Stimulated activated CD4-positive, alpha-beta T cell treated with anti-CD3 and anti-CD28 coated beads, Interleukin-4, amount 100 ng/mL, for 1 hour (primary cell): ENCODE measurements around the gene SUB1.
"Not testable (repeated sequence)": the region's sequence is repeated elsewhere in the genome, so short reads cannot be mapped to it uniquely, and the experiment has no call there.

Experiments
- DNase-seq: peaks from one replicate; pipeline ENCODE4 v3.0.0-alpha.2; 2020

SUB1 gene

DNA sequence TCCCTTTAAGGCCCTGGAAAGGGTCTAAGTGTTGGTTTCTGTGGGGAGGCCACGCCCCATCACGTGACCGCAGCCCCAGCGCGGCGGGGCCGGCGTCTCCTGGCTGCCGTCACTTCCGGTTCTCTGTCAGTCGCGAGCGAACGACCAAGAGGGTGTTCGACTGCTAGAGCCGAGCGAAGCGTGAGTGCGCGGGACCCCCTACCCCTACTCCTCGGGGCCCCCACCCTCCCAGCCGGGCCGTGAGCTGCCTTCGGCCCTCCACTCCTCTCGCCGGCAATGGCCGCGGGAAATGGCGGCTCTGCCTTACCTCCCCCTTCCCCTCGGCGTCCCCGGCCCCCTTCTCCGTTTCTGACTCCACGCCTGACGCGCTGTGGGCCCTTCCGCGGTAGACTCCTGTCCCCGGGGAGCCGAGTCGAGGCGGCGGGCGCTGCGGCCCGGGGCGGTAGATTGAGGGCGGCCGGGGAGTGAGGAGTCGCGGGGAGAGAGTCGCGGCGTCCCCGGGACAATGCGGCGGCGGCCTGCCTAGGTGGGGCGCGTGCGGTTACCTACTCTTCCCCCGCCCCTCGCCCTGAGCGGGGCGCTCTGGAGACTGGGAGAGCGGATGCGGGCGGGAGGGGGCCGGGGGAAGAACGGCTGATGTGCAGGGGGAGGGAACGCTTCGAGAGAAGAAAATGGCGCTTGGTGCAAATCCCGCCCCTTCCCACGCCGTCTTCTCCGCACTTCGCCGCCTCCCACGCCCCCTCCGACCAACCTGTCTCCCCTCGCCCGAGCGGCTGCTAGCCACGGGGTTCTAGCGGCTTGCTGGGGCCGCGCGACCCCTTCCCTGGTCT is at the start of gene SUB1:
Gene SUB1 (plus strand): TSS at position 112 of the 830 bp plus-strand sequence. CDS start 2,956 bp downstream, outside the sequence.
- peak; percentile 95 for DNase-seq

DNA sequence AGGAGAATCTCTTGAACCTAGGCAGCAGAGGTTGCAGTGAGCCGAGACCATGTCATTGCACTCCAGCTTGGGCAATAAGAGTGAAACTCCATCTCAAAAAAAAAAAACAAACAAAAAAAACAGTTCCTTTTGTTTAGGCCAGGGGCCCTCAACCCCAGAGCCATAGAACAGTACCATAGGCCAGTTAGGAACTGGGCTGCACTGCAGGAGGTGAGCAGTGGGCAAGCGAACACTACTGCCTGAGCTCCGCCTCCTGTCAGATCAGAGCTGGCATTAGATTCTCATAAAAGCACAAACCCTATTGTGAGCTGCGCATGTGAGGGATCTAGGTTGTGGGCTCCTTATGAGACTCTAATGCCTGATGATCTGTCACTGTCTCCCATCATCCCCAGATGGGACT is 49.1 kb upstream of the SUB1 start:
- no peak for DNase-seq

DNA sequence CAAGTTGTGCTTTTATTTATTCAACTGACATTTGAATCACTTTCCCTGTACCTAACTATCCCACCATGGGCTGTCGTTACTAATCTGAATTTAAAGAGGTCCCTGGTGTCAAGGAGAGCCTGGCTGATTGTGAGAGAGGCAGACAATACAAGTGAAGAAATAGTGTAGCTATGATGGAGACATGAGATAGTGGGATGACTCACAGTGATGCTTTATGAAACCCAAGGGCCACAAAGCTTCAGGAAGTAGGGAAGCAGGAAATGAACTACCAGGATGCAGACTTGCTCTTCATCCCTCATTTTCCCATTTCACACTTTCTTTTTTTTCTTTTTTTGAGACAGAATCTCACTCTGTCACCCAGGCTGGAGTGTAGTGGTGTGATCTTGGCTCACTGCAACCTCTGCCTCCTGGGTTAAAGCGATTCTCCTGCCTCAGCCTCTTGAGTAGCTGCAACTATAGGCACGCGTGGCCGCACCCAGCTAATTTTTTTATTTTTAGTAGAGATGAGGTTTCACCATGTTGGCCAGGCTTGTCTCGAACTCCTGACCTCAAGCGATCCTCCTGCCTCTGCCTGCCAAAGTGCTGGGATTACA is 47.8 kb upstream of the SUB1 start:
- DNase-seq, result not testable (repeated sequence)

DNA sequence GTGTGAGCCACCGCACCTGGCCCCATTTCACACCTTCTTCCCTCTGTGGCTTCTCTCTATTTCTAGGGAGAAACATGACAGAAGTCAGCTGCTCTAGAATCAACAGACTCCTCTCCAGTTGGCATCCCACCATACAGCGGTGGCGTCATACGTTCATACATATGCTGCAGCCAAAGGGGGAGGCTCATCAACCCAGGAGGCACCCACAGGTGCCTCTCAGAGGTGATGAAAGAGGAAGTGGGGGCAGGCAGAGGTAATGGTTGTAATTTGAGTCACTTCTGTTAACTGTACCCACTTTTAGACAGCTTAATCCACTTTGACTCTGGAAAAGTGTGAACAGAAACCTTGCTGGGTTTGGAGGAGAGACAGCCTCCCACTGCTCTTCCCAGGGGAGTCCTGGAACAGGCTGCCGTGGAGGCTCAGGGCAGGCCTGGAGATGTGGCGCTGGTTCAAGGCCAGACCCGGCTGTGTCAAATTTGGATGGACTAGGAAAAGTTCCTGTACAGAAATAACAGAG is 47.3 kb upstream of the SUB1 start:
- DNase-seq, result peak; percentile 48

DNA sequence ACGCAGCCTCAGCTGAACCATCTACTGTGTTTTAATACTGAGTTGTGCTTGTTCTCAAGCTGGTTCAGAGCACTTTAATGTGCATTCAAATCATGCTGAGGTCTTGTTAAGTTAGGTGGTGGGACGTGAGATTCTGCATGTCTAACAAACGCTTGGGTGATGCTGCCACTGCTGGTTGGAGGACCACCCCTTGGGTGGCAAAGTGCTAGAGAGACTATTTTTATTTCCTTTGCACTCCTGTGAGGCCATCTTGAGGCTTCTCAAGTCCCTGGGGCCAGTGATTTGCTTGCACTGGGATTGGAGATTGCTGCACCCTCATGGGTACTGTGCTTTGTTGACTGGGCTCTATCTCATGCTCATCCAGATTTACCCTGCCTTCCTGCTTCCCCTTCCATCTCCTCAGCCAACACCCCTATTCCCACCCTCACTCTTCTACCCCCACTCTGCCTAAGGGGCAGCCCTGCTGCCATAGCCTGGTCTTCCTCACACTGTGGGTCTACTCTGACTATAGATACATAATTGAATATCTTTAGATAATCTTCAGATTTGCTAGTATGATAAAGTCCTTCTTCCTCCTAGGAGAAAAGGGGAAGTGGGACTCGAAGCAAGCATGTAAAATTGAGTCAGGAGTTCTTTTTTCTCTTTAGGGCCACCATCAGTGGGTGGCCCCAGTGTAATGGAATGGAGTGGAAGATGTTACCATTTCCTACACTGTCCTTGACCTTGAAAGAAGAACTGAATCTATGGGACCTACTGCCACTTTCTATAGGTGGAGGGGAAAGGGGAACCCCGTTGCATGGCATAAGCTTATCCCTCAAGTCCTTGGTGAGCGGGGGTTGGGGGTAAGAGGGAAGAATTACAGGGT is 45.1 kb upstream of the SUB1 start:
- DNase-seq, result no peak

DNA sequence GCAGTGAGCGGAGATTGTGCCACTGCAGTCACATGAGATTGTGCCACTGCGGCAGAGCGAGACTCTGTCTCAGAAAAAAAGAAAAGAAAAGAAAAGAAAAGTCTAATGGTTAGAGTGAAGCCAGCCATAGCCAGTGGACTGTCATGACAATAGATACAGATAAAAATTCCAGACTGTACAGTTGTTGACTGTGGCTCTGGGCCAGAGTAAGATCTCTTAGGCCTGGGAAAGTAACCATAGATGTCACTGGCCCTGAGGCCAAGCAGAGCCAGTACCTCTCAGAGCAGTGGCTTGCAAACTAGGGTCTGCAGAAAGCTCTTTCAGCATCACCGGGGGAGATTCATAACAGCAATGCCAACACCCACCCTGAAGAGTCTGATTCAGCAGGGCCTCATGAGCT is 44.1 kb upstream of the SUB1 start:
- no peak for DNase-seq

DNA sequence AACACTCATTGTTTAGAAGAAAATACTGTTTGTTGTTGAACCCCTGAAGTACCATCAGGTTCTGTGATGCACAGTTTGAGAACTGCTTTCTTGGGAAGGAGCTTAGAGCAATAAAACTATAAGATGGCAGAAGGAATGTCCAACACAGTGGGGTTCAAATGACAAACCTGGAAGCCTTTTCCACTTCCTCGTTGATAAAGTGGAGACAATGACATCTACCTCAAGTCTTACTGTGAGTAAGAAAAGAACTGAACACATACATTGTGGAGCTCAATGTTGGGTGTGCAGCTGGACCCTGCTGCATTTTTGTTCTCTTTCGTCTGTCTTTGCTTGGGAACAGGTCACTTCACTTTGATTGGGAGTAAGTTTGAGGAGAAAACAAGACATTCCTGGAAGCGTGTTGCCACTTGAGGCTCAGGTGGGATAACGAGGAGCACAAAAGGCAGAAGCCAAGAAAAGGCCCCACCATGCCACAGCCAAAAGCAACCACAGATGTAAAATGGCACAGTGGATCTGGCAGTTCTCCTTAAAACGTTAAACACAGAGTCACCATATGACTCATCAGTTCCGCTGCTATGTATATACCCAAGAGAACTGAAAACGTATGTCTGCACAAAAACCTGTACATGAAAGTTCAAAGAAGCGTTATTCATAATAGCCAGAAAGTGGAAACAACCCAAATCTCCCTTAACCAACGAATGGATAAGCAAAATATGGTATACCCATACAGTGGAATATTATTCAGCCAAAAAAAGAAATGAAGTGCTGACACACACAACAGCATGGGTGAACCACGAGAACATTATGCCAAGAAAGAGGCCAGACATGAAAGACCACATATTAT is 42.9 kb upstream of the SUB1 start:
- peak; percentile 7 for DNase-seq

DNA sequence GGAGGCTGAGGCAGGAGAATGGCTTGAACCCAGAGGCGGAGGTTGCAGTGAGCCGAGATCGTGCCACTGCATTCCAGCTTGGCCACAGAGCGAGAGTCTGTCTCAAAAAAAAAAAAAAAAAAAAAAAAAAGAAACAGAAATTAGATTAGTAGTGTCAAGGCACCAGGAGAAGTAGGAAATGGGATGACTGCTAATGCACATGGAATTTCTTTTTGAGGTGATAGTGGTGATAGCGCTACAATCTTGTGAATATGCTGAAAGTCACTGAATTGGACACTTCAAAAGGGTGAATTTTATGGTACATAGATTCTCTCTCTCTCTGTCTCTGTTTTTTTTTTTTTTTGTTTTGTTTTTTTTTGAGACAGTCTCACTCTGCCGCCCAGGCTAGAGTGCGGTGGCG is 42.1 kb upstream of the SUB1 start:
- no peak for DNase-seq

DNA sequence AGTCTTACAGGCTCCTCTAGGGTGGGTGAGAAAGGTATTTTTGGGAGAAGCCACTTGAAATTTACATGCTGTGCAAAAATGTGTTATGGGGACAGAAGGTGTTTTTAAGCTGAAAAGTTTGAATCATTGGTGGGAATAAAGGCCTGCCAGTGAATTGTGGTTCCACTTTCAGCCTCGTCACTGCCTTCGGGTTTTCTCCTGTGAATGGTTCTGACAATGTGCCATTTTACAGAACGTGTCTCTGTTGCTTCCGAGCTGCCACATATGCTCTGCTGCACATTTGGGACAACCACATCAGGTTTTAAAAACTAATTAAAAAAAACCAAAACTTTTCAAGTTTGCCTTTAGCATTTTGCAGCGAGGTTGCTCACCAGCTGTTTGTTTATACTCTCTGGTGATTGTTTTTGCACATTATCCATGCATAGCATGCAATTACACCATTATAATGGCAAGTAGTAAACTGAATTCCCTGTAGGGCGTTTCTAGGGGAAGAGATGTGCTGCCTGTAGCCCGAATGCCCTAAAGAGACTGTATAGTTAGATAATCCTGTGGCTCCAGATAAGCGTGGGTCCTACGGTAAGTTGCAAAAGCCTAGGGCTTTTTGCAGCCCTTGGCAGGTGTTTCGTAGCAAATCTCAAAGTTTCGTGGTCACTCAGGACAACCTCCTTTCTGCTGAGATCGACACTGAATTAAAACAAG is 40.1 kb upstream of the SUB1 start:
- no peak for DNase-seq

DNA sequence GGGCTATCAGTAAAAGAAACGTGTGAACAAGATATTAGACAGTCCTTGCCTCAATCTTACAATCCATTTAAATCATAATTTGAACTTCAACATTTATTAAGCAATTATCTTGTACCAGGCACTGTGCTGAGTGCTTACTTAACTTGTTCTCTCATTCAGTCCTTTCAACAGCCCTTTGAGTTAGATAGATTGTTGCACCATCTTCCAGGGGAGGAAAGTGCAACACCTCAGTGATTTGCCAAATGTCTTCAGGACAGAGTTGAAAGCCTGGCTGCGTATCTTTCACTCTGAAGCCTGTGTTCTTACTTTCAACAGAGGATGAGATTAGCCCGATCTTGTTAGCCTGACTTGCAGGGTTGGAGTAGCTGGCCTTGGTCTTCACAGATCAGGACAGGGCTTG is 34.2 kb upstream of the SUB1 start:
- DNase-seq, result no peak

DNA sequence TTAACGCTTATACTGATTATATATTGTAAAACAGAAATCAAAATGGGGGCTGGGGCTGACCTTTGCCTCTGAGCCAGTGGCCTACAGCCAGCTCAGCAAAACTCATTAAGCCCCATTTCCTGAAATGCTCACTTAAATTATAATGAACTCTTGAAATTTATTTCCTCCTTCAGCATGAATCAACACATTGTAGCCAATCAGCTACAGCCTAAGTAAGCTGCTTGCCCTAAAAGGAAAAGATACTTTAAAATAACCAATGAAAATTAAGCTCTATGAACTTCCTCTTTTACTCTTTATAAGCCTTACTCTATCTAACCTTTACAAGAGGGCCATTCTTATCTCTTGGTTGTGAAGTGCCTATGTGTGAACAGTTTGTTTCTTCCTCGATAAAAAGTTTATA is 33.5 kb upstream of the SUB1 start:
- DNase-seq, result no peak

DNA sequence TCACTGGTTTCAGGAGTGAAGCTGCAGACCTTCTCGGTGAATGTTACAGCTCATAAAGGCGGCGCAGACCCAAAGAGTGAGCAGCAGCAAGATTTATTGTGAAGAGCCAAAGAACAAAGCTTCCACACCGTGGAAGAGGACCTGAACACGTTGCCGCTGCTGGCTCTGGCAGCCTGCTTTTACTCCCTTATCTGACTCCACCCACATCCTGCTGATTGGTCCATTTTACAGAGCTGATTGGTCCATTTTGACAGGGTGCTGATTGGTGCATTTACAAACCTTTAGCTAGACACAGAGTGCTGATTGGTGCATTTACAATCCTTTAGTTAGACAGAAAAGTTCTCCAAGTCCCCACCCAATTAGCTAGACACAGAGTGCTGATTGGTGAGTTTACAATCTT is 32.9 kb upstream of the SUB1 start:
- DNase-seq, result not testable (repeated sequence)

DNA sequence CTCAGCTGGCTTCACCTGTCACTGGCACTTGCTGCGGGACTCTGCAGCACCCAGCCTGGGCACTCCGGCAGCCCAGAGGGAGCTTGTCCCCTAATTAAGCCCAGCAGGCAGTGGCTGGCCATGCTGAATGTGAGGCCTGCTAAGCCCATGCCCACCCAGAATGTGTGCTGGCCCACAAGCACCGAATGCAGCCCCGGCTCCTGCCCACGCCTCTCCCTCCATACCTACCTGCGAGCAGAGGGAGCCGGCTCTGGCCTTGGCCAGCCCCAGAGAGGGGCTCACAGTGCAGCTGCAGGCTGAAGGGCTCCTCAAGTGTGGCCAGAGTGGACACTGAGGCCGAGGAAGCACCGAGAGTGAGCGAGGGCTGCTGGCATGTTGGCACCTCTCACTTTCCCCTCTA is 32.4 kb upstream of the SUB1 start:
- DNase-seq, result no peak

DNA sequence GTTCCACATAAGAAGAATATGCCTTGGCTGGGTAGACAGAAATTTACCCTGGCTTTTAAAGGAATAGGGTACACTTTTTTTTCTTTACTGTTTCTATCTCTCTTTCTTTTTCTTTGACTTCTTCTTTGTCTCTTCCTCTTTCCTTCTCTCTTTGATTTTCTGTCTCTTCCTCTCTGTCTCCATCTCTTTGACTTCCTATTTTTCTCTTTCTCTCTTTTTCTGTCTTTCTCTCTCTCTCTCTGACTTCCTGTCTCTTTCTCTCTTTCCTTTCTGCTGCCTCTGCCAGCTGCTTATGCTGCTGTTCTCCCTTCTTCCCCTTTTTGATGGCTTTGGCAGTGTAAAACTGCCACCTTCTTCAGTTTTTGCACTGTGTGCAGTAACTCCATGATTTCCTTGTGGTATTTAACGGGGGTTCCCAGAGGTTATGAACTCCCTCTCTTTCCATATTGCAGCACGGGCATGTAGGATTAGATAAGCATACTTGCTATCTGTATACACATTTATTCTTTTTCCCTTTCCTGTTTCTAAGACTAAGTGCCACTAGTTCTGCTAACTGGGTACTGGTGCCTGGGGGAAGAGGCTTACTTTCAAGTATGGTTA is 31.1 kb upstream of the SUB1 start:
- not testable (repeated sequence) for DNase-seq

DNA sequence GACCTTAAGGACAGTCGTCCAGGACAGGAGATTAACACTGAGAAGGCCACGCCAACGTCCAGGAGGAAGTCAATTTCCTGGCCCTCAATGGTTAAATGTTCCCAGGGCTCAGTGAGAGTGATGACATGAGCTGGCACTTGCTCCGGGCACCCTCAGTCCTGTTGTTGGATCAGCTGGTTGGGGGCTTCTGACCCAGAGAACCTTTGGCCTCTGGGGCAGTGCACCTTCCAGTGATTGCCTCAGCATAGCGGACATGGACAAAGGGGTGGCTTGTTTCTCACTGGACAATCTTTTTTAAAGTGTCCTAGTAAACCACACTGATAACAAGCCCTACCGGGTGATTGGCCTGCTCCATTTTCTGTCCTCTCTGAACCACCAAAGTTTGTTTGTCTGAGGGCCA is 28.8 kb upstream of the SUB1 start:
- not testable (repeated sequence) for DNase-seq

DNA sequence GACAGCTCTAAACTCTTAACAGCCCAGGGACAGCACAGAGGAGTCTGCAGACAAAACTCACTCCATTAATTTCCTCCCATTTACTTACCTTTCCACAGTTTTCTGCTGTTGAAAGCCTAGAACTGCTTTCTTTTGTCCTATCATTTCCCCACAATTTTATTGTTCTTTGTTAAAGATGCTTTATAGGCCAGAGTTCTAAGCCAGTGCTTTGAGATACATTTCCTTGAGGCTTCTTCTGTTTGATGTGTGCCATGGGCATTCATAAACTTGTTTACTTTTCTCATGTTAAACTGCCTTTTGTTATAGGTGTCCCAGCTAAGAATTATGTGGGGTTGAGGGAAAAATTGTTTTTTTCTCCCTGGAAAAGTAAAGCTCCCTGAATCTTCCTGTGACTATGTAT is 25.9 kb upstream of the SUB1 start:
- no peak for DNase-seq

DNA sequence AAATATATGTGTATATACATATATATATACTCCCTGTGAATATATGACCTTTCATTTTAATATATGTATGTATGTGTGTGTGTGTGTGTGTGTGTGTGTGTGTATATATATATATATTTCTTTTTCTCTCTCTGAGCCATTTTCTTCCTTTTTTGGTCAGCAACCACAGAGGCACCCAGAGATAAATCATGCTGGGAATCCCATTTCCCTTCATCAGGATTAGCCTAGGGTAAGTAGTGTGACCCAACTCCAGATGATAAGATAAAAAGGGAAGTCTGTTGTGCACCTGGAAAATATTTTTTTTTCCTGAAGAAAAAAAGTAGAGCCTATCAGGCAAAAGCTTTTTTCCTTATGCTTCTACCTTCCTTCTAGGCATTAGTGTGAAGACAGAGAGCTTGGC is 25.4 kb upstream of the SUB1 start:
- DNase-seq, result no peak

DNA sequence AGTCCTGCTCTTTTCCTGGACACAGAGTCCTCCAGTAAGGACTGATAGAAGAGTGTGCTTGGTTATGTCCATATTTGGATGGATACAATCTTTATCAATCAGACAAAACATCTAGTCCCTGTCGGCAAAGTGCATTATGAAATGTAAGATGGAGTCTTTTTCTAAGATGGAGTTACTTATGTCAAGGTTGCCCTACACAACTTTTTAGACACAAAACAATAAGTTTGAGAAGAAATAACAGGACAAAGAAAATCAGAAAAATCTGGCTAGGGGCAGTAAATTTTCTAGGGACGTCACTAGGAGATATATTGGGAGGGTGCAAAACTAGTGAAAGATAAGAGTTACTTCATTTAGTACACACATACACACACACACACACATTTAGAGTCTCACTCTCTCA is 23.3 kb upstream of the SUB1 start:
- no peak for DNase-seq

DNA sequence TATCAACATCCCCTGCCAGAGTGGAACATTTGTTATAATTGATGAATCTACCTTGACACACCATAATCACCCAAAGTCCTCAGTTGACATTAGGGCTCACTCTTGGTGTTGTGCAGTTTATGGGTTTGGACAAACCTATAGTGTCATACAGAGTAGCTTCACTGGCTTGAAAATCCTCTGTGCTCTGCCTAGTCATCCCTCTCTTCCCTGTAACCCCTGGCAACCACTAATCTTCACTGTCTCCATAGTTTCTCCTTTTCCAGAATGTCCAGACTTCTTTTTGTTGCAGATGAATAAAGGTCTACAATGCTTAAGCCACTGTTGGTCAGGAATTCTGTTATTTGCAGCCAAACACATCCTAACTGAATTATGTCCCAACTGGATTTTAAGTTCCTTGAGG is 22.5 kb upstream of the SUB1 start:
- no peak for DNase-seq

DNA sequence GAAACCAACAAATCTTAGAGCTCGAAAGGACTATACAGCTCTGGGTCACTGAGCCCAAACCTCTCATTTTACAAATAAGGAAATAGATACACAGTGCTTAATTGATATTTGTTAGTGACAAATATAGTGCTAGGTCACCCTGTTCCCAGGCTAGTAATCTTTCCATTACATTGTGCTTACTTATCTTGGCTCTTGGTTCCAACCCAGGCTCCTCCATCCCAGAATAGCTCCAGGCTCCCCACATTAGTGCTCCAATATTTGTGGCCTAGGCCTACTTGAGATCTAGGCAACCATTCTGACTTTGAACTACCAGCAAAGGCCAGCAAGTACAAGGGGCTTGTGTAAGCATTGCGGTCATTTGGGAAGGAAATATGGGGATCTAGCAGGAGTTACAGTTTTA is 21.7 kb upstream of the SUB1 start:
- DNase-seq, result no peak

DNA sequence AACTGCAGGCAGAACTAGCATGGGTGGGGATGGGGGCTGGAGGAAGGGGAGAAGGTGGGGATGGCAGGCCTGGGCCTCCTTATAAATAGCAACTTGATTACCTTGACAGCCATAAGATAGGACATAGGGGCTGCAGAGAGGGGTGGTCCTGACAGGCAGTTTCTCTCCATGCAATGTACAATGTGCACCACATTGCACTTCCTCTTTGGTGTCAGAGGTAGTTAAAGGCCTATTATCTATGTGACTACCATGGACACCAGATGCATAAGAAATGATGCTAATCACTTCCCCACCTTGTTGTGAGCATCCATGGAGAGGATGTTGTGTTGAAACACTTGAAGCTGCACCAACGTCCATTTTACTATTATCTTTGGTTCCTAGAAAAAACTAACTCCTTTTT is 20.2 kb upstream of the SUB1 start:
- no peak for DNase-seq
